SH-SY5Y (cell line): ENCODE data around the gene NKAIN2.

Experiments
- GATA2 ChIP-seq: IDR thresholded peaks from 2 replicates; pipeline ENCODE4 v1.6.1; 2011; ENCODE audit warnings: mild to moderate bottlenecking, low read depth, low read length
- GATA3 ChIP-seq: IDR thresholded peaks from 2 replicates; pipeline ENCODE4 v1.6.1; 2011; ENCODE audit warnings: low read depth, mild to moderate bottlenecking, low read length, moderate library complexity

GRCh38 chr6:123777563-123777962, 26.1 kb upstream of the NKAIN2 start:
- TF ChIP-seq GATA2 = no peak
- TF ChIP-seq GATA3 = no peak
